Liver (tissue), 9 donors: ENCODE measurements around the gene CYP2W1. TPM values are rescaled to one million over a fixed set of nuclear protein-coding genes. Genes with fewer than 3 reads are reported as not detected.

Source experiments
- DNase-seq: peaks from one replicate; pipeline ENCODE4 v3.0.0-alpha.2; 2017; ENCODE audit warnings: low spot score
- H3K27ac ChIP-seq, 2 donors: one replicate each; pipeline ENCODE4 v1.7.0; 2013; ENCODE audit warnings: inconsistent platforms in 2 of 2, low read length in 2 of 2, control low read depth in 1 of 2, low read depth in 1 of 2, mild to moderate bottlenecking in 1 of 2
- H3K27me3 ChIP-seq, 4 donors: one replicate each; pipeline versions ENCODE4 v1.6.1 to v1.7.0; 2013; ENCODE audit warnings: low read length in 3 of 4, inconsistent platforms in 1 of 4, mild to moderate bottlenecking in 1 of 4, moderate library complexity in 1 of 4; ENCODE audit not compliant: control insufficient read depth in 4 of 4, insufficient read depth in 4 of 4
- H3K36me3 ChIP-seq, 4 donors: one replicate each; pipeline versions ENCODE4 v1.6.1 to v1.7.0; 2013; ENCODE audit warnings: low read length in 3 of 4, mild to moderate bottlenecking in 3 of 4, low read depth in 1 of 4, moderate library complexity in 1 of 4; ENCODE audit not compliant: control insufficient read depth in 4 of 4, insufficient read depth in 3 of 4
- H3K4me1 ChIP-seq, 4 donors: one replicate each; pipeline versions ENCODE4 v1.6.1 to v1.7.0; 2013; ENCODE audit warnings: low read length in 3 of 4, mild to moderate bottlenecking in 3 of 4, moderate library complexity in 1 of 4; ENCODE audit not compliant: control insufficient read depth in 4 of 4, insufficient read depth in 4 of 4
- H3K4me3 ChIP-seq, 3 donors: one replicate each; pipeline versions ENCODE4 v1.6.1 to v1.7.0; 2013; ENCODE audit warnings: low read length in 3 of 3, control low read depth in 1 of 3, low read depth in 1 of 3, mild to moderate bottlenecking in 1 of 3
- H3K9ac ChIP-seq, 2 donors: one replicate each; pipeline ENCODE4 v1.7.0; 2013; ENCODE audit warnings: low read length in 2 of 2, mild to moderate bottlenecking in 2 of 2, moderate library complexity in 2 of 2, control low read depth in 1 of 2, low read depth in 1 of 2
- H3K9me3 ChIP-seq, 4 donors: one replicate each; pipeline versions ENCODE4 v1.6.1 to v1.7.0; 2013; ENCODE audit warnings: low read length in 3 of 4; ENCODE audit not compliant: control insufficient read depth in 4 of 4
- ATF3 ChIP-seq: IDR thresholded peaks from 2 replicates; pipeline ENCODE4 v1.6.1; 2016; ENCODE audit warnings: antibody characterized with exemption
- CTCF ChIP-seq: fragments of 150-350 bp; IDR thresholded peaks from 2 replicates; pipeline ENCODE4 v1.5.1; 2017; ENCODE audit warnings: improper control_type of control experiment, low read depth, low read length; ENCODE audit not compliant: missing input control
- EGR1 ChIP-seq, 2 donors: IDR thresholded peaks; 2 replicates each; pipeline ENCODE4 v1.6.1; 2016 to 2018; ENCODE audit warnings: antibody characterized with exemption in 2 of 2, low read depth in 2 of 2
- FOXA1 ChIP-seq: IDR thresholded peaks from 2 replicates; pipeline ENCODE4 v1.6.1; 2016; ENCODE audit warnings: antibody characterized with exemption
- FOXA2 ChIP-seq: IDR thresholded peaks from 2 replicates; pipeline ENCODE4 v1.6.1; 2016; ENCODE audit warnings: antibody characterized with exemption
- GABPA ChIP-seq, 2 donors: IDR thresholded peaks in 1 of 2; conservative IDR thresholded peaks in 1 of 2; 2 replicates each; pipeline ENCODE4 v1.6.1; 2016; ENCODE audit warnings: antibody characterized with exemption in 2 of 2, mild to moderate bottlenecking in 1 of 2, moderate library complexity in 1 of 2
- HNF4G ChIP-seq: IDR thresholded peaks from 2 replicates; pipeline ENCODE4 v1.6.1; 2016; ENCODE audit warnings: antibody characterized with exemption
- JUND ChIP-seq, 2 donors: IDR thresholded peaks; 2 replicates each; pipeline ENCODE4 v1.6.1; 2016; ENCODE audit warnings: antibody characterized with exemption in 2 of 2
- NR2F2 ChIP-seq: IDR thresholded peaks from 2 replicates; pipeline ENCODE4 v1.6.1; 2016; ENCODE audit warnings: antibody characterized with exemption
- RAD21 ChIP-seq, 2 donors: IDR thresholded peaks; 2 replicates each; pipeline ENCODE4 v1.6.1; 2016; ENCODE audit warnings: antibody characterized with exemption in 2 of 2, mild to moderate bottlenecking in 2 of 2
- SP1 ChIP-seq: IDR thresholded peaks from 2 replicates; pipeline ENCODE4 v1.6.1; 2018; ENCODE audit warnings: antibody characterized with exemption, mild to moderate bottlenecking
- YY1 ChIP-seq: IDR thresholded peaks from 2 replicates; pipeline ENCODE4 v1.6.1; 2016; ENCODE audit warnings: antibody characterized with exemption, mild to moderate bottlenecking
- ZBTB33 ChIP-seq: IDR thresholded peaks from 2 replicates; pipeline ENCODE4 v1.6.1; 2016; ENCODE audit warnings: antibody characterized with exemption
- WGBS: extraction: QIAGEN DNeasy Blood & Tissue Kit; methylation state at CpG from one replicate; pipeline ENCODE4 v1.1.7; 2013; 5-methylcytosine and 5-hydroxymethylcytosine counted together
- polyA plus RNA-seq, 2 donors: library from polyadenylated mRNA; stranded (reverse) in 1 of 2; unstranded in 1 of 2; fragments of 200-250 nt in 1 of 2; fragments of >200 nt in 1 of 2; fragmentation: Nextera tagmentation in 1 of 2; extraction: Ambion mirVana in 1 of 2; gene quantifications; one replicate each; pipeline versions ENCODE4 v1.2.1 to v1.2.3, GENCODE V29; 2013 to 2015
- total RNA-seq, 2 donors: library from RNA; depleted of rRNA; stranded (reverse); fragments of >200 nt; gene quantifications; one replicate each; pipeline ENCODE4 v1.2.3, GENCODE V29; 2014
- TF ChIP-seq, protein P1 (sequence below): IDR thresholded peaks from 2 replicates; pipeline ENCODE4 v1.6.1; 2016; ENCODE audit warnings: antibody characterized with exemption
- donor health status: healthy.
- donor health status: healthy.
- donor health status: healthy.
- donor health status: healthy.
- donor health status: healthy.

The CYP2W1 gene
- total and polyA plus RNA-seq, 4 donors: 0.28 TPM; not detected in 3

DNA sequence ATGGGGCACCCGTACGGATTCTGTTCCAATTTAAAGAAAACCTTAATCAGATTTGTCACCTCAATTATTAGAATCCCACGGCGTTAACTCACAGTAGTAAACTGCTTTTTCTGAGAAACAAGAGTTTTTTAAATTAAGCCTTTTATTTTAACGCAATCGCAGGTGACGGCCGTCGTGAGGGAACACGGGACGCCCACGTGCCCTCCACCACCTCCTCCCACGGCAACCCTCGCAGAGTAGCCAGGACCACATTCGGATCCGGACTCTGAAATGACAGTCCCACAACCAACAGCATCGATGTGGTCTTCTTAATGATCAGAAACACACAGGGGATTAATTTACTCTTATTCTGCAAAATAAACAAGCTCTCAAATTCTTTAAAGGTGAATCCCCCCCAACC is 39.4 kb downstream of the CYP2W1 start:
- H3K9ac ChIP-seq: no peak overlapping the region
- DNase-seq: no peak
- H3K4me3 ChIP-seq: no peak overlapping the region
- no peaks in the 10 kb centered on the region for H3K27me3 ChIP-seq
- H3K4me1 ChIP-seq: peaks cover 0 to 2% (median 0%) of the 10 kb centered on the region in 4 donors
- 97% methylated on average over 17 of the region's 17 CpGs for WGBS
- H3K9me3 ChIP-seq: no peaks in the 10 kb centered on the region
- H3K27ac ChIP-seq: no peak overlapping the region
- TF ChIP-seq JUND (IDR thresholded peaks at IDR 0.05) (no peak), GABPA (IDR thresholded peaks at IDR 0.05 in 1 of 2, conservative IDR thresholded peaks at IDR 0.05 in 1 of 2) (no peak), SP1 (no peak), FOXA1 (no peak), CTCF (no peak), FOXA2 (no peak), ATF3 (no peak), HNF4G (no peak), RAD21 (IDR thresholded peaks at IDR 0.05) (no peak)
- H3K36me3 ChIP-seq: peaks cover 0 to 9% (median 0%) of the 10 kb centered on the region in 4 donors

- TF ChIP-seq RAD21 (IDR thresholded peaks at IDR 0.05) (no peak), YY1 (no peak), SP1 (no peak), ATF3 (no peak), NR2F2 (no peak), ZBTB33 (no peak), EGR1 (IDR thresholded peaks at IDR 0.05; ENCODE audit: low read depth in 2 of 2) (no peak), CTCF (no peak)
- TF ChIP-seq, protein P1, sequence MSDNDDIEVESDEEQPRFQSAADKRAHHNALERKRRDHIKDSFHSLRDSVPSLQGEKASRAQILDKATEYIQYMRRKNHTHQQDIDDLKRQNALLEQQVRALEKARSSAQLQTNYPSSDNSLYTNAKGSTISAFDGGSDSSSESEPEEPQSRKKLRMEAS: no peak
- 96% methylated on average over 45 of the region's 45 CpGs for WGBS
- Histone ChIP-seq H3K9ac (no peak overlapping the region), H3K4me1 (peaks cover 0 to 3% (median 0%) of the 10 kb centered on the region in 4 donors), H3K36me3 (peaks cover 0 to 9% (median 0%) of the 10 kb centered on the region in 4 donors), H3K4me3 (no peak overlapping the region), H3K9me3 (no peaks in the 10 kb centered on the region), H3K27ac (no peak overlapping the region), H3K27me3 (no peaks in the 10 kb centered on the region)
- no peak for DNase-seq
Measured at GRCh38 chr7:1022801-1023465, 40.0 kb downstream of the CYP2W1 start.
